A549 (cell line): ENCODE results near the gene UBE2D4.
"Not testable (repeated sequence)": the region's sequence is repeated elsewhere in the genome, so short reads cannot be mapped to it uniquely, and the experiment has no call there.

Experiments used
- EP300 ChIP-seq, 2 experiments: fragments of >200 bp; sonication (Bioruptor Twin); formaldehyde crosslinking; IDR thresholded peaks; 2 replicates in 1 of 2; 3 replicates in 1 of 2; pipeline ENCODE4 v1.6.1; 2016 to 2017
- NPAS2 ChIP-seq: fragments of 250-450 bp; sonication (Bioruptor Pico); IDR thresholded peaks from 2 replicates; pipeline ENCODE4 v1.8.0; 2022; ENCODE audit warnings: mild to moderate bottlenecking, moderate library complexity, borderline replicate concordance
- ZSCAN20 ChIP-seq: fragments of 250-450 bp; sonication (Bioruptor Pico); IDR thresholded peaks from 2 replicates; pipeline ENCODE4 v1.8.0; 2022; ENCODE audit warnings: mild to moderate bottlenecking, moderate library complexity
- TF ChIP-seq, protein P1 (sequence below): fragments of >200 bp; sonication (Bioruptor Twin); formaldehyde crosslinking; IDR thresholded peaks from 3 replicates; pipeline ENCODE4 v1.5.1; 2016

DNA sequence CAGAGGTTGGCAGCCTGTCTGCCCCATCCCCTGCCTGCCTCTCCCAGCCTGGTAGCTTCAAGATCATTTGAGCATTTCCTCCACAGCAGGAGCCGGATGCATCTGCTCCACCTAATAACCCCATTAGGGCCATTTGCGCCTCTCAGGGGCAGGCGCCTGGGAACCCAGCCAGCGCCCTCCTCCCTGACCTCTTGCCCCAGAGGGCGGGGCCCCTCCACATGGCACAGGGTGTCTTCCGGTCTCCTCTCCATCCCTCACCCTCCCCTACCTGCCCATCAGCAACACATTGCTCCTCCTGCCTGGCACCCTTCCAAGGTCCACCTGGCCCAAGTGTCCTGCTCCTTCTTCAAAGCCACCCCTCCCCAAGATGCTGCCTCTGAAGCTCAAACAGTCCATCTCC is 56.6 kb downstream of the UBE2D4 start:
- TF ChIP-seq, protein P1, sequence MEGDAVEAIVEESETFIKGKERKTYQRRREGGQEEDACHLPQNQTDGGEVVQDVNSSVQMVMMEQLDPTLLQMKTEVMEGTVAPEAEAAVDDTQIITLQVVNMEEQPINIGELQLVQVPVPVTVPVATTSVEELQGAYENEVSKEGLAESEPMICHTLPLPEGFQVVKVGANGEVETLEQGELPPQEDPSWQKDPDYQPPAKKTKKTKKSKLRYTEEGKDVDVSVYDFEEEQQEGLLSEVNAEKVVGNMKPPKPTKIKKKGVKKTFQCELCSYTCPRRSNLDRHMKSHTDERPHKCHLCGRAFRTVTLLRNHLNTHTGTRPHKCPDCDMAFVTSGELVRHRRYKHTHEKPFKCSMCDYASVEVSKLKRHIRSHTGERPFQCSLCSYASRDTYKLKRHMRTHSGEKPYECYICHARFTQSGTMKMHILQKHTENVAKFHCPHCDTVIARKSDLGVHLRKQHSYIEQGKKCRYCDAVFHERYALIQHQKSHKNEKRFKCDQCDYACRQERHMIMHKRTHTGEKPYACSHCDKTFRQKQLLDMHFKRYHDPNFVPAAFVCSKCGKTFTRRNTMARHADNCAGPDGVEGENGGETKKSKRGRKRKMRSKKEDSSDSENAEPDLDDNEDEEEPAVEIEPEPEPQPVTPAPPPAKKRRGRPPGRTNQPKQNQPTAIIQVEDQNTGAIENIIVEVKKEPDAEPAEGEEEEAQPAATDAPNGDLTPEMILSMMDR: not testable (repeated sequence)
- not testable (repeated sequence) for TF ChIP-seq ZSCAN20 (CRISPR knock-in tag); NPAS2 (CRISPR knock-in tag); EP300 (IDR thresholded peaks at IDR 0.05)
